GM23338 (cell line): ENCODE data around the gene DACT1. TPM values are rescaled to one million over a fixed set of nuclear protein-coding genes. Genes with fewer than 3 reads are reported as not detected.

Experiments
- ATAC-seq: fragments of 200-7000 bp; cut with Tn5 transposase; 3 replicates; pipeline ENCODE4 v1.9.1; 2020
- DNase-seq: peaks from one replicate; pipeline ENCODE4 v3.0.0-alpha.2; 2015; ENCODE audit warnings: low spot score
- H2AFZ ChIP-seq: fragments of 200-600 bp; sonication (generic); 2 replicates; pipeline ENCODE4 v1.8.0; 2016; ENCODE audit warnings: antibody characterized with exemption, mild to moderate bottlenecking, moderate library complexity
- H3F3A ChIP-seq: fragments of 200-600 bp; sonication (generic); replicated peaks from 2 replicates; pipeline ENCODE4 v1.8.0; 2017; ENCODE audit warnings: antibody characterized with exemption, mixed run types, low read depth
- H3K27ac ChIP-seq: fragments of 200-600 bp; sonication (generic); 2 replicates; pipeline ENCODE4 v1.6.1; 2016; ENCODE audit warnings: low read depth
- H3K27me3 ChIP-seq: fragments of 200-600 bp; sonication (generic); 2 replicates; pipeline ENCODE4 v1.8.0; 2016; ENCODE audit warnings: mild to moderate bottlenecking, mixed run types, moderate library complexity; ENCODE audit not compliant: insufficient read depth
- H3K36me3 ChIP-seq: fragments of 200-600 bp; sonication (generic); 2 replicates; pipeline ENCODE4 v1.8.0; 2016; ENCODE audit warnings: mild to moderate bottlenecking; ENCODE audit not compliant: insufficient read depth
- H3K4me1 ChIP-seq: fragments of 200-600 bp; sonication (generic); 2 replicates; pipeline ENCODE4 v1.8.0; 2016; ENCODE audit warnings: mild to moderate bottlenecking, moderate library complexity; ENCODE audit not compliant: insufficient read depth
- H3K4me2 ChIP-seq: fragments of 200-600 bp; sonication (generic); 2 replicates; pipeline ENCODE4 v1.7.1; 2017; ENCODE audit warnings: mixed run types
- H3K4me3 ChIP-seq: fragments of 200-600 bp; sonication (generic); 2 replicates; pipeline ENCODE4 v1.6.1; 2016; ENCODE audit warnings: mixed run types
- H3K79me2 ChIP-seq: fragments of 200-600 bp; sonication (generic); replicated peaks from 2 replicates; pipeline ENCODE4 v1.8.0; 2017; ENCODE audit warnings: mild to moderate bottlenecking; ENCODE audit not compliant: insufficient read depth
- H3K9me2 ChIP-seq: fragments of 200-600 bp; sonication (generic); 2 replicates; pipeline ENCODE4 v1.8.0; 2017; ENCODE audit not compliant: insufficient read depth
- H4K20me1 ChIP-seq: fragments of 200-600 bp; sonication (generic); replicated peaks from 2 replicates; pipeline ENCODE4 v1.8.0; 2017; ENCODE audit warnings: mild to moderate bottlenecking; ENCODE audit not compliant: insufficient read depth
- H3K27ac Mint-ChIP-seq: 2 replicates; pipeline ENCODE4 v1.8.0; 2020; ENCODE audit warnings: inconsistent platforms, mild to moderate bottlenecking, moderate library complexity, mixed read lengths
- H3K27me3 Mint-ChIP-seq: 3 replicates; pipeline ENCODE4 v1.8.0; 2022; ENCODE audit warnings: low read depth, mild to moderate bottlenecking, moderate library complexity, mixed read lengths, inconsistent platforms; ENCODE audit not compliant: insufficient read depth, poor library complexity
- H3K36me3 Mint-ChIP-seq: 3 replicates; pipeline ENCODE4 v1.8.0; 2021; ENCODE audit warnings: low read depth, mild to moderate bottlenecking, inconsistent platforms, moderate library complexity, mixed read lengths
- H3K4me1 Mint-ChIP-seq: 3 replicates; pipeline ENCODE4 v1.8.0; 2020; ENCODE audit warnings: mild to moderate bottlenecking, inconsistent platforms, mixed read lengths
- H3K4me3 Mint-ChIP-seq: 3 replicates; pipeline ENCODE4 v1.8.0; 2021; ENCODE audit warnings: moderate library complexity, mild to moderate bottlenecking, inconsistent platforms, mixed read lengths
- H3K9me3 Mint-ChIP-seq: 3 replicates; pipeline ENCODE4 v1.8.0; 2020; ENCODE audit warnings: moderate library complexity, mild to moderate bottlenecking, inconsistent platforms, mixed read lengths
- CTCF ChIP-seq, 2 experiments: fragments of 200-600 bp in 1 of 2; sonication (generic) in 1 of 2; conservative IDR thresholded peaks; 2 replicates each; pipeline versions ENCODE4 v1.5.1 to v1.6.1; 2016 to 2017; ENCODE audit warnings: antibody characterized with exemption in 2 of 2, low read depth in 2 of 2, mild to moderate bottlenecking in 2 of 2, moderate library complexity in 1 of 2
- EZH2 ChIP-seq: fragments of 200-600 bp; sonication (generic); IDR thresholded peaks from one replicate; pipeline ENCODE4 v1.8.0; 2017; ENCODE audit warnings: antibody characterized with exemption, mild to moderate bottlenecking, low read depth; ENCODE audit not compliant: unreplicated experiment
- EZH2phosphoT487 ChIP-seq: fragments of 200-600 bp; sonication (generic); IDR thresholded peaks from one replicate; pipeline ENCODE4 v1.8.1; 2018; ENCODE audit warnings: antibody characterized with exemption; ENCODE audit not compliant: unreplicated experiment
- JUNB ChIP-seq: IDR thresholded peaks from one replicate; pipeline ENCODE4 v1.6.1; 2016; ENCODE audit warnings: antibody characterized with exemption; ENCODE audit not compliant: unreplicated experiment
- NANOG ChIP-seq: IDR thresholded peaks from 2 replicates; pipeline ENCODE4 v1.6.1; 2016; ENCODE audit warnings: antibody characterized with exemption, borderline replicate concordance
- POLR2AphosphoS5 ChIP-seq: IDR thresholded peaks from 2 replicates; pipeline ENCODE4 v1.6.1; 2016; ENCODE audit warnings: antibody characterized with exemption, low read depth
- REST ChIP-seq: IDR thresholded peaks from one replicate; pipeline ENCODE4 v1.6.1; 2018; ENCODE audit warnings: antibody characterized with exemption; ENCODE audit not compliant: unreplicated experiment
- STAT1 ChIP-seq: IDR thresholded peaks from one replicate; pipeline ENCODE4 v1.6.1; 2016; ENCODE audit warnings: antibody characterized with exemption; ENCODE audit not compliant: unreplicated experiment
- ZNF114 ChIP-seq: fragments of 250-450 bp; sonication (Bioruptor Pico); IDR thresholded peaks from 2 replicates; pipeline ENCODE4 v1.5.0; 2020; ENCODE audit warnings: mild to moderate bottlenecking, moderate library complexity
- ZNF331 ChIP-seq: fragments of 250-450 bp; sonication (Bioruptor Pico); IDR thresholded peaks from 2 replicates; pipeline ENCODE4 v1.5.0; 2020; ENCODE audit warnings: low read depth, mild to moderate bottlenecking, moderate library complexity
- polyA plus RNA-seq: library from polyadenylated mRNA; unstranded; fragments of >200 nt; fragmentation: Nextera tagmentation; extraction: Ambion mirVana; gene quantifications from 2 replicates; pipeline ENCODE4 v1.2.1, GENCODE V29; 2016
- total RNA-seq: library from RNA; depleted of rRNA; stranded (reverse); fragments of >200 nt; shearing (Covaris generic); gene quantifications from 2 replicates; pipeline ENCODE4 v1.2.3, GENCODE V29; 2014

DACT1 gene
- total and polyA plus RNA-seq, 2 experiments from 2014 or later: 5.7 to 26.6 TPM

GRCh38 chr14:58598804-58599525 is 38.8 kb upstream of the DACT1 start:
- Mint-ChIP-seq H3K4me3 (no peak overlapping the region), H3K36me3 (no peaks in the 10 kb centered on the region), H3K9me3 (no peaks in the 10 kb centered on the region), H3K27ac (no peak overlapping the region), H3K27me3 (peaks cover 10% of the 10 kb centered on the region), H3K4me1 (peaks cover 21% of the 10 kb centered on the region)
- no peak overlapping the region for H3K4me3 ChIP-seq
- no peak for ATAC-seq
- H3K27ac ChIP-seq: no peak overlapping the region
- peak overlapping the region; percentile 61 for H3K4me2 ChIP-seq
- H3K36me3 ChIP-seq: no peaks in the 10 kb centered on the region
- H3F3A ChIP-seq: no peaks in the 10 kb centered on the region
- H3K9me2 ChIP-seq: peaks cover 8% of the 10 kb centered on the region
- no peaks in the 10 kb centered on the region for H4K20me1 ChIP-seq
- no peaks in the 10 kb centered on the region for H3K27me3 ChIP-seq
- DNase-seq: no peak
- no peaks in the 10 kb centered on the region for H3K79me2 ChIP-seq
- peak overlapping the region; percentile 2 for H2AFZ ChIP-seq
- TF ChIP-seq EZH2phosphoT487: no peak
- no peak for TF ChIP-seq JUNB
- TF ChIP-seq REST: no peak
- TF ChIP-seq ZNF114 (CRISPR knock-in tag): no peak
- peak; percentile 43; the same call in 1 of the 2 replicates for TF ChIP-seq NANOG
- no peak for TF ChIP-seq ZNF331 (CRISPR knock-in tag)
- peaks cover 18% of the 10 kb centered on the region for H3K4me1 ChIP-seq

- H3K79me2 ChIP-seq: no peaks in the 10 kb centered on the region
- 0 out of 2 replicates have a peak overlapping the region, but pooled peaks have one; percentile 61 for H3K4me2 ChIP-seq
- no peak overlapping the region for H3K27ac ChIP-seq
- DNase-seq: no peak
- peak overlapping the region; percentile 2 for H2AFZ ChIP-seq
- H3K4me1 ChIP-seq: peaks cover 18% of the 10 kb centered on the region
- peaks cover 8% of the 10 kb centered on the region for H3K9me2 ChIP-seq
- peaks cover 10% of the 10 kb centered on the region for H3K27me3 Mint-ChIP-seq
- no peaks in the 10 kb centered on the region for H3K9me3 Mint-ChIP-seq
- H3K36me3 ChIP-seq: no peaks in the 10 kb centered on the region
- no peaks in the 10 kb centered on the region for H4K20me1 ChIP-seq
- H3F3A ChIP-seq: no peaks in the 10 kb centered on the region
- H3K4me3 ChIP-seq: no peak overlapping the region
- TF ChIP-seq JUNB: no peak
- no peak for TF ChIP-seq CTCF (conservative IDR thresholded peaks at IDR 0.05; ENCODE audit: low read depth in 2 of 2)
- TF ChIP-seq STAT1: no peak
- no peak for TF ChIP-seq REST
- TF ChIP-seq NANOG: no peak
- no peak for TF ChIP-seq EZH2
- TF ChIP-seq POLR2AphosphoS5: no peak
- no peak for TF ChIP-seq ZNF114 (CRISPR knock-in tag)
- TF ChIP-seq ZNF331 (CRISPR knock-in tag): no peak
- ATAC-seq: no peak
- H3K27ac Mint-ChIP-seq: no peak overlapping the region
- no peak overlapping the region for H3K4me3 Mint-ChIP-seq
- H3K36me3 Mint-ChIP-seq: no peaks in the 10 kb centered on the region
- no peaks in the 10 kb centered on the region for H3K27me3 ChIP-seq
- H3K4me1 Mint-ChIP-seq: peaks cover 24% of the 10 kb centered on the region
These were observed 38.1 kb upstream of the DACT1 start for GRCh38 chr14:58599707-58600106.
